Coronary artery (tissue), 2 donors: ENCODE measurements around the gene PCDHGB1.

Experiments used
- DNase-seq: peaks from one replicate; pipeline ENCODE4 v3.0.0-alpha.2; 2017; ENCODE audit warnings: low spot score
- H3K27ac ChIP-seq, 2 donors: fragments of 200-600 bp; sonication (generic); one replicate each; pipeline ENCODE4 v1.5.1; 2016 to 2019
- H3K4me3 ChIP-seq: fragments of 200-600 bp; sonication (generic); 2 replicates; pipeline ENCODE4 v1.5.1; 2016; ENCODE audit warnings: mild to moderate bottlenecking, moderate library complexity
- TF ChIP-seq, protein P1 (sequence below): fragments of 200-600 bp; sonication (generic); IDR thresholded peaks from one replicate; pipeline ENCODE4 v1.5.1; 2019; ENCODE audit warnings: antibody characterized with exemption

Gene PCDHGB1

DNA sequence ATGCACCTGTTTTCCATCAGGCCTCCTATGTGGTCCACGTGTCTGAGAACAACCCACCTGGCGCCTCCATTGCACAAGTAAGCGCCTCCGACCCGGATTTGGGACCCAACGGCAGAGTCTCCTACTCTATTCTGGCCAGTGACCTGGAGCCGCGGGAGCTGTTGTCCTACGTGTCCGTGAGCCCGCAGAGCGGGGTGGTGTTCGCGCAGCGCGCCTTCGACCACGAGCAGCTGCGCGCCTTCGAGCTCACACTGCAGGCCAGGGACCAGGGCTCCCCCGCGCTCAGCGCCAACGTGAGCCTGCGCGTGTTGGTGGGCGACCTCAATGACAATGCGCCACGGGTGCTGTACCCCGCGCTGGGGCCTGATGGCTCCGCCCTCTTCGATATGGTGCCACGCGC is 1.7 kb downstream of the PCDHGB1 start:
- DNase-seq = no peak
- no peak overlapping the region for H3K4me3 ChIP-seq
- TF ChIP-seq, protein P1, sequence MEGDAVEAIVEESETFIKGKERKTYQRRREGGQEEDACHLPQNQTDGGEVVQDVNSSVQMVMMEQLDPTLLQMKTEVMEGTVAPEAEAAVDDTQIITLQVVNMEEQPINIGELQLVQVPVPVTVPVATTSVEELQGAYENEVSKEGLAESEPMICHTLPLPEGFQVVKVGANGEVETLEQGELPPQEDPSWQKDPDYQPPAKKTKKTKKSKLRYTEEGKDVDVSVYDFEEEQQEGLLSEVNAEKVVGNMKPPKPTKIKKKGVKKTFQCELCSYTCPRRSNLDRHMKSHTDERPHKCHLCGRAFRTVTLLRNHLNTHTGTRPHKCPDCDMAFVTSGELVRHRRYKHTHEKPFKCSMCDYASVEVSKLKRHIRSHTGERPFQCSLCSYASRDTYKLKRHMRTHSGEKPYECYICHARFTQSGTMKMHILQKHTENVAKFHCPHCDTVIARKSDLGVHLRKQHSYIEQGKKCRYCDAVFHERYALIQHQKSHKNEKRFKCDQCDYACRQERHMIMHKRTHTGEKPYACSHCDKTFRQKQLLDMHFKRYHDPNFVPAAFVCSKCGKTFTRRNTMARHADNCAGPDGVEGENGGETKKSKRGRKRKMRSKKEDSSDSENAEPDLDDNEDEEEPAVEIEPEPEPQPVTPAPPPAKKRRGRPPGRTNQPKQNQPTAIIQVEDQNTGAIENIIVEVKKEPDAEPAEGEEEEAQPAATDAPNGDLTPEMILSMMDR = no peak
- H3K27ac ChIP-seq = no peak overlapping the region

DNA sequence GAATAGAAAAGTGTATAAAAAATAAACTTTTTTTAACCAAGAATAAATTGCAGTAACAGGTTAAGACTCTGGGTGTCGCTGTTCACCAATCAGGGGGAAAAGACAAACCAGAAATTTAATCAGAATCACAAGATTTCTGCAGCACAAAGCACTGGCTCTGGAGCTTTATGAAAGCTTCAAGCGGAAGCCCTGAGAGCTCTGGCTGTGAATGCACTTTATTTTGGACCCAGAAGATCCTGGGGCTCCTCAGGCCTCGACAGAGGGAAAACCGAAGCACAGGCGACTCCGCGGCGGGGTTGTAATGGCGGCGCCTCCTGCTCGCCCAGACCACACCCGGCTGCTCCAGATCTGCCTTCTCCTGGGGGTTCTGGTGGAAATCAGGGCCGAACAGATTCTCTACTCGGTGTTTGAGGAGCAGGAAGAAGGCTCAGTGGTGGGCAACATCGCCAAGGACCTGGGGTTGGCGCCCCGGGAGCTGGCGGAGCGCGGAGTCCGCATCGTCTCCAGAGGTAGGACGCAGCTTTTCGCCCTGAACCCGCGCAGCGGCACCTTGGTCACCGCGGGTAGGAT is 5.1 kb downstream of the PCDHGB1 start, which contains the start of gene PCDHGA4:
PCDHGA4 (plus strand) TSS at position 122 of the 570 bp plus-strand sequence; CDS start at position 209, 87 bp downstream.
- H3K4me3 ChIP-seq = peak within 1 kb of the TSS; percentile 60
- no peak within 1 kb of the TSS for H3K27ac ChIP-seq
- DNase-seq = no peak
- TF ChIP-seq, protein P1 = no peak

DNA sequence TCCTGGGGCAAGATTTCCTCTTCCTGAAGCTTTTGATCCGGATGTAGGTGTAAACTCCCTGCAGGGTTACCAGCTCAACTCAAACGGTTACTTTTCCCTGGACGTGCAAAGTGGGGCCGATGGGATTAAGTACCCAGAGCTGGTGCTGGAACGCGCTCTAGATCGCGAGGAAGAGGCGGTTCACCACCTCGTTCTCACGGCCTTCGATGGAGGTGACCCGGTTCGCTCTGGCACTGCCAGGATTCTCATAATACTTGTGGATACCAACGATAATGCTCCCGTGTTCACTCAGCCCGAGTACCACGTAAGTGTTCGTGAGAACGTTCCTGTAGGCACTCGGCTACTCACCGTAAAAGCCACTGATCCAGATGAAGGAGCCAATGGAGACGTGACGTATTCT is 5.7 kb downstream of the PCDHGB1 start:
- no peak overlapping the region for H3K27ac ChIP-seq
- TF ChIP-seq, protein P1 = no peak
- peak overlapping the region; percentile 60 for H3K4me3 ChIP-seq
- no peak for DNase-seq

DNA sequence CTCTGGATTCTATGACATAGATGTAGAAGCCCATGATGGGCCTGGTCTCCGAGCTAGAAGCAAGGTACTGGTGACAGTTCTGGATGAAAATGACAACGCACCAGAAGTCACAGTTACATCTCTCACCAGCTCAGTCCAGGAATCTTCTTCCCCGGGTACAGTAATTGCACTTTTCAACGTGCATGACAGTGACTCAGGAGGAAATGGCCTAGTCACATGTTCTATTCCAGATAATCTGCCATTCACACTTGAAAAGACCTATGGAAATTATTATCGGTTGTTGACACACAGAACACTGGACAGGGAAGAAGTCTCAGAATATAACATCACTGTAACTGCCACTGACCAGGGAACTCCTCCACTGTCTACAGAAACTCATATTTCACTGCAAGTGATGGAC is 6.2 kb downstream of the PCDHGB1 start:
- no peak overlapping the region for H3K4me3 ChIP-seq

DNA sequence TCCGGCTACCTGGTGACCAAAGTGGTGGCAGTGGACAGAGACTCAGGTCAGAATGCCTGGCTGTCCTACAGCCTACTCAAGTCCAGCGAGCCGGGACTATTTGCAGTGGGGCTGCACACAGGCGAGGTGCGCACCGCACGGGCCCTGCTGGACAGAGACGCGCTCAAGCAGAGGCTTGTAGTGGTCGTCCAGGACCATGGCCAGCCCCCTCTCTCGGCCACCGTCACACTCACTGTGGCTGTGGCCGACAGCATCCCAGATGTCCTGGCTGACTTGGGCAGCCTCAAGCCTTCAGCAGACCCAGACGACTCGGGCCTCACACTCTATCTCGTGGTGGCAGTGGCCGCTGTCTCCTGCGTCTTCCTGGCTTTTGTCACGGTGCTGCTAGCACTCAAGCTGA is 7.1 kb downstream of the PCDHGB1 start:
- Histone ChIP-seq H3K4me3 (peak overlapping the region; percentile 45), H3K27ac (no peak overlapping the region)
- DNase-seq = no peak
- TF ChIP-seq, protein P1 = no peak

More for the DNA sequence above, 6.2 kb downstream of the PCDHGB1 start:
- TF ChIP-seq, protein P1 = no peak
- no peak for DNase-seq
- no peak overlapping the region for H3K27ac ChIP-seq

DNA sequence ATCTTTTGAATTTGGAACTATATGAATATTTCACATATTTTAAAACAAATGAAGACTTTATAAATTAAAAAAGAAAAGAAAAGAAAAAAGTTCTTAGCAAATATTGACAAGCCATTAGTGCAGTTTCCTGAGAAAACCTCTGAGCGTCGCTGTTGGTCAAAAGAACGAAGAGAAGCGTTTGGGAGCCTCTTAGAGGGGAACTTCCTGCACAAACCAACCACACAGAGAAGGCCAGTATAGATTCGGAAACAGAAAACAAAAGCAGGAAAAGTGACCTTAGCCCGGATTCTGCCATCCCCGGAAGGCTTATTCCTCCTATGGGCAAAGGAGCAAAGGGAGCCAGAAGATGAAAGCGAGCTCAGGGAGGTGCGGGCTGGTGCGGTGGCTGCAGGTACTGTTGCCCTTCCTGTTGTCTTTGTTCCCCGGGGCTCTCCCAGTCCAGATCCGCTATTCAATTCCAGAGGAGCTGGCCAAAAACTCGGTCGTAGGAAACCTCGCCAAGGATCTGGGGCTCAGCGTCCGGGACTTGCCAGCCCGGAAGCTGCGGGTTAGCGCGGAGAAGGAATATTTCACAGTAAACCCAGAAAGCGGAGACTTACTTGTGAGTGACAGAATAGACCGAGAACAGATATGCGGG is 10.0 kb downstream of the PCDHGB1 start, which contains the start of gene PCDHGB2:
PCDHGB2 (plus strand) TSS at position 205 of the 637 bp plus-strand sequence; CDS start at position 347, 142 bp downstream.
- TF ChIP-seq, protein P1 = no peak
- DNase-seq = no peak
- Histone ChIP-seq H3K27ac (no peak within 1 kb of the TSS), H3K4me3 (peak within 1 kb of the TSS; percentile 49)

DNA sequence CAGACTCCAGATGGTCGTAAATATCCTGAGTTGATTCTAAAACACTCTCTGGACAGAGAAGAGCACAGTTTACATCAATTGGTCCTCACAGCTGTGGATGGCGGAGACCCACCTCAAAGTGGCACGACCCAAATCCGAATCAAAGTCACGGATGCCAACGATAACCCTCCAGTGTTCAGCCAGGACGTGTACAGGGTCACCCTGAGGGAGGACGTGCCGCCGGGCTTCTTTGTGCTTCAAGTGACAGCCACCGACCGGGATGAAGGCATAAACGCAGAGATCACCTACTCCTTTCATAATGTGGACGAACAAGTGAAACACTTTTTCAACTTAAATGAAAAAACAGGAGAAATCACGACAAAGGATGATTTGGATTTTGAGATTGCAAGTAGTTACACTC is 10.8 kb downstream of the PCDHGB1 start:
- Histone ChIP-seq H3K4me3 (peak overlapping the region; percentile 49), H3K27ac (no peak overlapping the region)
- TF ChIP-seq, protein P1 = no peak
- no peak for DNase-seq
